Peyer's patch (tissue), 4 donors: ENCODE data around the gene GXYLT2.

Experiments
- POLR2A ChIP-seq, 2 donors: fragments of 450-650 bp; IDR thresholded peaks; one replicate each; pipeline ENCODE4 v1.5.1; 2017; ENCODE audit warnings: antibody characterized with exemption in 2 of 2, mild to moderate bottlenecking in 2 of 2, moderate library complexity in 2 of 2
- TF ChIP-seq, protein P1 (sequence below), 6 experiments: fragments of 450-650 bp in 4 of 6; fragments of 200-600 bp in 2 of 6; sonication (generic) in 1 of 6; IDR thresholded peaks; one replicate each; pipeline ENCODE4 v1.5.1; 2017 to 2019; ENCODE audit warnings: antibody characterized with exemption in 6 of 6, mild to moderate bottlenecking in 3 of 6, moderate library complexity in 1 of 6

DNA sequence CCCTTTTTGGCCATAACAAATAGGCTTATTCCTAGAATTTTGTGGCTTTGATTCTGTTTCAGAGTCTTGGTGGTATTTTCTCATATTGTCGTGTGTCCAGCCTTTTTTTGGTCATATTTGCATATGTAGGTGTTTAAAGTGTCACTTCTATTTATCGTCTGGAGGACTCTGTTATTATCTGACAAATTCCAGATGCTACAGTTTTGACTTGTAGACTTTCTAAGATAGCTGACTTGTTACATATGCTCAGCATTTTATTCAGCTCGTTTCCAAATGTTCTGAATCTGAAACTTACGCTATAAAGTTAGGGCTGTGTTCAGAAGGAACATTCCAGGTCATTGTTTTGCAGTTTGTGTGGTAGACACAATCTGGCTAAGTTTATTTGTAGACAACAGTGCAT lies 110.6 kb downstream of the GXYLT2 start:
- TF ChIP-seq, protein P1, sequence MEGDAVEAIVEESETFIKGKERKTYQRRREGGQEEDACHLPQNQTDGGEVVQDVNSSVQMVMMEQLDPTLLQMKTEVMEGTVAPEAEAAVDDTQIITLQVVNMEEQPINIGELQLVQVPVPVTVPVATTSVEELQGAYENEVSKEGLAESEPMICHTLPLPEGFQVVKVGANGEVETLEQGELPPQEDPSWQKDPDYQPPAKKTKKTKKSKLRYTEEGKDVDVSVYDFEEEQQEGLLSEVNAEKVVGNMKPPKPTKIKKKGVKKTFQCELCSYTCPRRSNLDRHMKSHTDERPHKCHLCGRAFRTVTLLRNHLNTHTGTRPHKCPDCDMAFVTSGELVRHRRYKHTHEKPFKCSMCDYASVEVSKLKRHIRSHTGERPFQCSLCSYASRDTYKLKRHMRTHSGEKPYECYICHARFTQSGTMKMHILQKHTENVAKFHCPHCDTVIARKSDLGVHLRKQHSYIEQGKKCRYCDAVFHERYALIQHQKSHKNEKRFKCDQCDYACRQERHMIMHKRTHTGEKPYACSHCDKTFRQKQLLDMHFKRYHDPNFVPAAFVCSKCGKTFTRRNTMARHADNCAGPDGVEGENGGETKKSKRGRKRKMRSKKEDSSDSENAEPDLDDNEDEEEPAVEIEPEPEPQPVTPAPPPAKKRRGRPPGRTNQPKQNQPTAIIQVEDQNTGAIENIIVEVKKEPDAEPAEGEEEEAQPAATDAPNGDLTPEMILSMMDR (IDR thresholded peaks at IDR 0.05): no peak
- no peak for TF ChIP-seq POLR2A (IDR thresholded peaks at IDR 0.05)
